Brain microvascular endothelial cell (primary cell): ENCODE measurements around the gene UROC1.

Experiments
- DNase-seq: peaks from one replicate; pipeline ENCODE4 v3.0.0-alpha.2; 2020
- H3K27ac ChIP-seq: fragments of 250-450 bp; sonication (Bioruptor Pico); 2 replicates; pipeline ENCODE4 v1.5.1; 2020; ENCODE audit warnings: mild to moderate bottlenecking, moderate library complexity
- H3K27me3 ChIP-seq: fragments of 250-450 bp; sonication (Bioruptor Pico); replicated peaks from 2 replicates; pipeline ENCODE4 v1.5.1; 2020; ENCODE audit warnings: mild to moderate bottlenecking
- H3K36me3 ChIP-seq: fragments of 250-450 bp; sonication (Bioruptor Pico); replicated peaks from 2 replicates; pipeline ENCODE4 v1.5.1; 2020; ENCODE audit warnings: mild to moderate bottlenecking
- H3K4me3 ChIP-seq: 2 replicates; pipeline ENCODE4 v1.5.1; 2011; ENCODE audit warnings: low read depth, mild to moderate bottlenecking, control low read depth, low read length, moderate library complexity
- CTCF ChIP-seq: IDR thresholded peaks from 2 replicates; pipeline ENCODE4 v1.5.1; 2011; ENCODE audit warnings: low read depth, mild to moderate bottlenecking, moderate library complexity, low read length, control low read depth, inconsistent platforms; ENCODE audit errors: missing control alignments
- in situ Hi-C: cut with HindIII; loops from 2 replicates; pipeline ENCODE4 v1.10.0; 2017; ENCODE audit warnings: low sequenced_read_pairs, low pct_ligation_motif_present

The UROC1 gene

GRCh38 chr3:126508564-126508964 lies 9.0 kb downstream of the UROC1 start:
- no peaks in the 10 kb centered on the region for H3K27me3 ChIP-seq
- DNase-seq: no peak
- H3K4me3 ChIP-seq: no peak overlapping the region
- no peaks in the 10 kb centered on the region for H3K36me3 ChIP-seq
- no peak for TF ChIP-seq CTCF
- no peak overlapping the region for H3K27ac ChIP-seq
- in situ Hi-C loops: no loop called here

GRCh38 chr3:126507886-126508285 lies 9.7 kb downstream of the UROC1 start:
- TF ChIP-seq CTCF: no peak
- no peak overlapping the region for H3K27ac ChIP-seq
- no peaks in the 10 kb centered on the region for H3K36me3 ChIP-seq
- H3K4me3 ChIP-seq: no peak overlapping the region
- in situ Hi-C loops: no loop called here
- DNase-seq: no peak
- H3K27me3 ChIP-seq: no peaks in the 10 kb centered on the region

GRCh38 chr3:126503701-126504100 lies 13.9 kb downstream of the UROC1 start:
- H3K36me3 ChIP-seq: no peaks in the 10 kb centered on the region
- H3K27ac ChIP-seq: no peak overlapping the region
- no peaks in the 10 kb centered on the region for H3K27me3 ChIP-seq
- DNase-seq: no peak
- TF ChIP-seq CTCF: no peak
- in situ Hi-C loops: no loop called here
- H3K4me3 ChIP-seq: no peak overlapping the region

GRCh38 chr3:126502656-126503055 lies 14.9 kb downstream of the UROC1 start:
- no peak for TF ChIP-seq CTCF
- in situ Hi-C loops: no loop called here
- no peaks in the 10 kb centered on the region for H3K36me3 ChIP-seq
- DNase-seq: no peak
- H3K27me3 ChIP-seq: no peaks in the 10 kb centered on the region
- H3K27ac ChIP-seq: no peak overlapping the region
- no peak overlapping the region for H3K4me3 ChIP-seq

GRCh38 chr3:126501736-126502135 lies 15.8 kb downstream of the UROC1 start:
- no peak for TF ChIP-seq CTCF
- no peak overlapping the region for H3K4me3 ChIP-seq
- no peak for DNase-seq
- H3K36me3 ChIP-seq: no peaks in the 10 kb centered on the region
- no peak overlapping the region for H3K27ac ChIP-seq
- in situ Hi-C loops: no loop called here
- no peaks in the 10 kb centered on the region for H3K27me3 ChIP-seq

- in situ Hi-C loops: no loop called here
- no peak for TF ChIP-seq CTCF
These were observed 16.5 kb downstream of the UROC1 start for GRCh38 chr3:126501054-126501453.

More at GRCh38 chr3:126501054-126501453, 16.5 kb downstream of the UROC1 start:
- H3K36me3 ChIP-seq: no peaks in the 10 kb centered on the region
- H3K4me3 ChIP-seq: no peak overlapping the region
- no peak for DNase-seq
- H3K27me3 ChIP-seq: no peaks in the 10 kb centered on the region
- H3K27ac ChIP-seq: no peak overlapping the region
